ENCODE measurements around the gene FCN1. TPM values are rescaled to one million over a fixed set of nuclear protein-coding genes. Genes with fewer than 3 reads are reported as not detected.

FCN1 gene
- total RNA-seq, 2 donors from 2014 or later = 0.63 to 2.1 TPM

- Histone ChIP-seq H3K27me3 (no peaks in the 10 kb centered on the region), H3K4me1 (peaks cover 0 to 33% of the 10 kb centered on the region in 2 donors), H3K36me3 (no peaks in the 10 kb centered on the region), H3K4me3 (no peak overlapping the region), H3K27ac (no peak overlapping the region), H3K9me3 (no peaks in the 10 kb centered on the region)
- TF ChIP-seq CTCF (IDR thresholded peaks at IDR 0.05) = no peak
- DNase-seq (ENCODE audit: low spot score) = no peak
Observed at GRCh38 chr9:134942011-134942787, 24.5 kb upstream of the FCN1 start.

- Histone ChIP-seq H3K27ac (no peak overlapping the region), H3K36me3 (no peaks in the 10 kb centered on the region), H3K4me1 (peaks cover 0 to 33% of the 10 kb centered on the region in 2 donors), H3K9me3 (no peaks in the 10 kb centered on the region), H3K27me3 (no peaks in the 10 kb centered on the region), H3K4me3 (no peak overlapping the region)
- no peak for TF ChIP-seq CTCF (IDR thresholded peaks at IDR 0.05)
- no peak for DNase-seq (ENCODE audit: low spot score)
Observed at GRCh38 chr9:134940236-134941208, 22.8 kb upstream of the FCN1 start.

- TF ChIP-seq CTCF (IDR thresholded peaks at IDR 0.05) = no peak
- Histone ChIP-seq H3K36me3 (no peaks in the 10 kb centered on the region), H3K4me3 (no peak overlapping the region), H3K27me3 (no peaks in the 10 kb centered on the region), H3K9me3 (no peaks in the 10 kb centered on the region), H3K27ac (no peak overlapping the region), H3K4me1 (peaks cover 0 to 28% of the 10 kb centered on the region in 2 donors)
- DNase-seq (ENCODE audit: low spot score) = no peak
Observed at GRCh38 chr9:134939836-134940235, 22.1 kb upstream of the FCN1 start.

GRCh38 chr9:134939080-134939733 is 21.5 kb upstream of the FCN1 start:
- no peak for DNase-seq (ENCODE audit: low spot score)
- Histone ChIP-seq H3K9me3 (no peaks in the 10 kb centered on the region), H3K27ac (no peak overlapping the region), H3K27me3 (no peaks in the 10 kb centered on the region), H3K4me3 (no peak overlapping the region), H3K36me3 (no peaks in the 10 kb centered on the region), H3K4me1 (peaks cover 0 to 24% of the 10 kb centered on the region in 2 donors)
- TF ChIP-seq CTCF (IDR thresholded peaks at IDR 0.05) = no peak

GRCh38 chr9:134938346-134939079 is 20.8 kb upstream of the FCN1 start:
- no peaks in the 10 kb centered on the region for H3K9me3 ChIP-seq
- no peak overlapping the region for H3K27ac ChIP-seq
- H3K36me3 ChIP-seq = no peaks in the 10 kb centered on the region
- TF ChIP-seq CTCF (IDR thresholded peaks at IDR 0.05) = no peak
- no peak for DNase-seq (ENCODE audit: low spot score)
- no peaks in the 10 kb centered on the region for H3K27me3 ChIP-seq
- no peak overlapping the region for H3K4me3 ChIP-seq
- H3K4me1 ChIP-seq = peaks cover 0 to 17% of the 10 kb centered on the region in 2 donors
